SK-N-SH (cell line): ENCODE data around the gene ASAP2. TPM values are rescaled to one million over a fixed set of nuclear protein-coding genes. Genes with fewer than 3 reads are reported as not detected.

Experiments
- CTCF ChIA-PET: fragments of 300-600, 350-600 bp; formaldehyde crosslinking; extraction: SDS; loops from one replicate; lab custom pipeline; 2021; lab: Yijun Ruan, JAX
- POLR2A ChIA-PET: fragments of 350-600 bp; sonication (Branson Sonifier 250); formaldehyde crosslinking; extraction: SDS; loops from one replicate; lab custom pipeline; 2020; ENCODE audit warnings: antibody characterized with exemption, inconsistent platforms; lab: Yijun Ruan, JAX
- DNase-seq: peaks from one replicate; pipeline ENCODE4 v3.0.0; 2012
- H2AFZ ChIP-seq: fragments of 200-600 bp; sonication (generic); 2 replicates; pipeline ENCODE4 v1.8.1; 2016; ENCODE audit warnings: antibody characterized with exemption, mild to moderate bottlenecking, low read depth
- H3F3A ChIP-seq: fragments of 200-600 bp; sonication (generic); replicated peaks from 2 replicates; pipeline ENCODE3; 2016; ENCODE audit warnings: antibody characterized with exemption, mild to moderate bottlenecking; ENCODE audit not compliant: insufficient read depth
- H3K27ac ChIP-seq, 2 experiments: fragments of 200-500 bp in 1 of 2; fragments of 200-600 bp in 1 of 2; sonication (Bioruptor generic) in 1 of 2; sonication (generic), shearing (Covaris generic) in 1 of 2; 2 replicates each; pipeline versions ENCODE4 v1.5.1 to v1.6.1; 2014 to 2016; ENCODE audit warnings: low read depth in 2 of 2, inconsistent platforms in 1 of 2, low read length in 1 of 2, mild to moderate bottlenecking in 1 of 2, mixed read lengths in 1 of 2
- H3K27me3 ChIP-seq: fragments of 200-600 bp; sonication (generic), shearing (Covaris generic); 2 replicates; pipeline ENCODE4 v1.6.1; 2016; ENCODE audit warnings: mixed run types; ENCODE audit not compliant: insufficient read depth
- H3K36me3 ChIP-seq, 2 experiments: fragments of 200-500 bp in 1 of 2; fragments of 200-600 bp in 1 of 2; sonication (Bioruptor generic) in 1 of 2; sonication (generic) in 1 of 2; replicated peaks in 1 of 2; 2 replicates each; pipeline versions ENCODE3 to v1.5.1; 2014 to 2016; ENCODE audit warnings: low read length in 1 of 2, mild to moderate bottlenecking in 1 of 2; ENCODE audit not compliant: insufficient read depth in 2 of 2, control insufficient read depth in 1 of 2
- H3K4me1 ChIP-seq, 2 experiments: fragments of 200-500 bp in 1 of 2; fragments of 200-600 bp in 1 of 2; sonication (Bioruptor generic) in 1 of 2; sonication (generic), shearing (Covaris generic) in 1 of 2; 2 replicates each; pipeline versions ENCODE4 v1.5.1 to v1.6.1; 2014 to 2016; ENCODE audit warnings: low read depth in 1 of 2, low read length in 1 of 2, mixed run types in 1 of 2; ENCODE audit not compliant: insufficient read depth in 2 of 2, control insufficient read depth in 1 of 2
- H3K4me2 ChIP-seq: fragments of 200-600 bp; sonication (generic), shearing (Covaris generic); 2 replicates; pipeline ENCODE4 v1.6.1; 2017; ENCODE audit warnings: mixed run types
- H3K4me3 ChIP-seq, 2 experiments: fragments of 200-500 bp in 1 of 2; fragments of 200-600 bp in 1 of 2; sonication (Bioruptor generic) in 1 of 2; sonication (generic), shearing (Covaris generic) in 1 of 2; 2 replicates each; pipeline versions ENCODE4 v1.5.1 to v1.8.1; 2014 to 2016; ENCODE audit warnings: low read depth in 2 of 2, inconsistent platforms in 1 of 2, low read length in 1 of 2, mild to moderate bottlenecking in 1 of 2, mixed read lengths in 1 of 2, moderate library complexity in 1 of 2
- H3K79me2 ChIP-seq: fragments of 200-600 bp; sonication (generic); 2 replicates; pipeline ENCODE4 v1.8.1; 2017; ENCODE audit warnings: mild to moderate bottlenecking; ENCODE audit not compliant: insufficient read depth
- H3K9ac ChIP-seq: fragments of 200-600 bp; sonication (generic); 2 replicates; pipeline ENCODE4 v1.6.1; 2017; ENCODE audit warnings: mixed run types
- H3K9me2 ChIP-seq: fragments of 200-600 bp; sonication (generic); 2 replicates; pipeline ENCODE4 v1.6.1; 2017; ENCODE audit warnings: mixed run types
- H3K9me3 ChIP-seq: fragments of 200-600 bp; sonication (generic); 2 replicates; pipeline ENCODE4 v1.6.1; 2017; ENCODE audit warnings: mixed run types, mild to moderate bottlenecking, moderate library complexity
- H4K20me1 ChIP-seq: fragments of 200-600 bp; sonication (generic); 2 replicates; pipeline ENCODE4 v1.6.1; 2017; ENCODE audit warnings: mild to moderate bottlenecking, mixed run types; ENCODE audit not compliant: insufficient read depth
- CHD2 ChIP-seq: fragments of 150-350 bp; IDR thresholded peaks from 2 replicates; pipeline ENCODE4 v1.6.1; 2018; ENCODE audit warnings: low read length; ENCODE audit not compliant: partially characterized antibody
- EP300 ChIP-seq, 2 experiments: IDR thresholded peaks; 2 replicates each; pipeline versions ENCODE4 v1.4.0 to v1.6.1; 2012; ENCODE audit warnings: borderline replicate concordance in 1 of 2, low read depth in 1 of 2, low read length in 1 of 2
- EZH2phosphoT487 ChIP-seq: fragments of 200-600 bp; sonication (generic); IDR thresholded peaks from 2 replicates; pipeline ENCODE4 v1.6.1; 2017; ENCODE audit warnings: low read depth, mixed run types, mild to moderate bottlenecking, antibody characterized with exemption, moderate library complexity, borderline replicate concordance
- FOSL2 ChIP-seq: IDR thresholded peaks from 2 replicates; pipeline ENCODE4 v1.4.0; 2012; ENCODE audit warnings: low read depth, mild to moderate bottlenecking, moderate library complexity, borderline replicate concordance
- FOXJ3 ChIP-seq: sonication (generic); formaldehyde crosslinking; IDR thresholded peaks from 2 replicates; pipeline ENCODE4 v1.5.1; 2020; ENCODE audit warnings: mild to moderate bottlenecking, missing genetic modification reagents
- FOXM1 ChIP-seq: IDR thresholded peaks from 2 replicates; pipeline ENCODE4 v1.4.0; 2012; ENCODE audit warnings: low read depth, mild to moderate bottlenecking
- GABPA ChIP-seq: IDR thresholded peaks from 2 replicates; pipeline ENCODE4 v1.4.0; 2012; ENCODE audit warnings: low read depth, mild to moderate bottlenecking
- GATA2 ChIP-seq: sonication (generic); formaldehyde crosslinking; IDR thresholded peaks from 2 replicates; pipeline ENCODE4 v1.5.0; 2020; ENCODE audit warnings: mild to moderate bottlenecking, missing genetic modification reagents
- MEF2A ChIP-seq: IDR thresholded peaks from 2 replicates; pipeline ENCODE4 v1.4.0; 2012; ENCODE audit warnings: low read depth, borderline replicate concordance
- NFIC ChIP-seq: IDR thresholded peaks from 2 replicates; pipeline ENCODE4 v1.4.0; 2012; ENCODE audit warnings: borderline replicate concordance
- NRF1 ChIP-seq: IDR thresholded peaks from 2 replicates; pipeline ENCODE4 v1.6.1; 2012; ENCODE audit warnings: low read depth, mild to moderate bottlenecking, low read length
- POLR2AphosphoS5 ChIP-seq: IDR thresholded peaks from 2 replicates; pipeline ENCODE4 v1.6.1; 2012; ENCODE audit warnings: low read depth, low read length
- RAD21 ChIP-seq: IDR thresholded peaks from 2 replicates; pipeline ENCODE4 v1.6.1; 2012; ENCODE audit warnings: mild to moderate bottlenecking, low read length
- RCOR1 ChIP-seq: fragments of 150-350 bp; IDR thresholded peaks from 2 replicates; pipeline ENCODE4 v1.6.1; 2017; ENCODE audit warnings: antibody characterized with exemption, low read length
- RFX5 ChIP-seq: IDR thresholded peaks from 2 replicates; pipeline ENCODE4 v1.6.1; 2012; ENCODE audit warnings: mild to moderate bottlenecking, improper control_type of control experiment, low read length
- TCF12 ChIP-seq: IDR thresholded peaks from 2 replicates; pipeline ENCODE4 v1.4.0; 2012
- WGBS: methylation state at CpG from one replicate; pipeline ENCODE4 v1.1.6; 2017; ENCODE audit warnings: low lambda C conversion rate; 5-methylcytosine and 5-hydroxymethylcytosine counted together
- polyA plus RNA-seq, 3 experiments: library from polyadenylated mRNA; depleted of rRNA; stranded (reverse); fragments of >200 nt; gene quantifications; 2 replicates each; pipeline ENCODE4 v1.2.3, GENCODE V29; 2012
- TF ChIP-seq, protein P1 (sequence below): fragments of 150-350 bp; IDR thresholded peaks from 2 replicates; pipeline ENCODE4 v1.6.1; 2016; ENCODE audit warnings: mild to moderate bottlenecking, low read depth, low read length
- TF ChIP-seq, protein P2 (sequence below): IDR thresholded peaks from 2 replicates; pipeline ENCODE4 v1.4.0; 2012; ENCODE audit warnings: low read depth, borderline replicate concordance

Gene ASAP2
- polyA plus RNA-seq, 1 of the 3 experiments (the other 2 are of a cell fraction): 37.9 TPM

DNA sequence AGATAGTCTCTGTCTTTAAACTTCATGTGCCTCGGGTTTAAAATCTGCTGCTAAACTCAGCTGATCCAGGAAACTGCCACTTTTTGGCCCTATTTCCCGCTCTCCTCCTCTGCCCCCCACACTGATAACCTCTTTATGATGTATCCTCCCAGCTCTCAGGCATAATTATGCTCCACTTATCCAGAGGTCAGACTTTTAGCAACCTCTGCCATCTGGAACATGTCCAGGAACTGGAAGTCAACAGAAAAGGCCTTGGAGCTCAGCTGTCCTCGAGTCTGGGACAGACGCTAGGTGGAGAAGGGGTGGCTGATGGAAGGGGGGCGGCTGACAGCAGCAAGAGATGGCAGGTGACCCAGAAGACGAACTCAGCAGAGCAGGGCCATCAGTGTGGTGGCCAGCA, 41.2 kb downstream of the ASAP2 start:
- Histone ChIP-seq H3K9me3 (no peaks in the 10 kb centered on the region), H2AFZ (no peak overlapping the region), H3K4me2 (peak overlapping the region; percentile 62; the same call in 1 of the 2 replicates), H3K27me3 (no peaks in the 10 kb centered on the region), H3K79me2 (peaks cover 100% of the 10 kb centered on the region), H3K4me1 (peaks cover 77 to 82% of the 10 kb centered on the region in 2 experiments), H3K36me3 (no peaks in the 10 kb centered on the region), H3K9me2 (no peaks in the 10 kb centered on the region), H3F3A (peaks cover 29% of the 10 kb centered on the region), H3K9ac (peak overlapping the region; percentile 57; the same call in 1 of the 2 replicates), H3K27ac (peak overlapping the region; percentile 89 to 100), H4K20me1 (no peaks in the 10 kb centered on the region), H3K4me3 (no peak overlapping the region)
- TF ChIP-seq GABPA: no peak
- no peak for TF ChIP-seq EZH2phosphoT487
- TF ChIP-seq CHD2: peak; percentile 76
- TF ChIP-seq FOSL2: no peak
- TF ChIP-seq FOXJ3 (CRISPR knock-in tag): peak; percentile 91
- TF ChIP-seq RCOR1: peak; percentile 86; the same call in 1 of the 2 replicates
- TF ChIP-seq, protein P1, sequence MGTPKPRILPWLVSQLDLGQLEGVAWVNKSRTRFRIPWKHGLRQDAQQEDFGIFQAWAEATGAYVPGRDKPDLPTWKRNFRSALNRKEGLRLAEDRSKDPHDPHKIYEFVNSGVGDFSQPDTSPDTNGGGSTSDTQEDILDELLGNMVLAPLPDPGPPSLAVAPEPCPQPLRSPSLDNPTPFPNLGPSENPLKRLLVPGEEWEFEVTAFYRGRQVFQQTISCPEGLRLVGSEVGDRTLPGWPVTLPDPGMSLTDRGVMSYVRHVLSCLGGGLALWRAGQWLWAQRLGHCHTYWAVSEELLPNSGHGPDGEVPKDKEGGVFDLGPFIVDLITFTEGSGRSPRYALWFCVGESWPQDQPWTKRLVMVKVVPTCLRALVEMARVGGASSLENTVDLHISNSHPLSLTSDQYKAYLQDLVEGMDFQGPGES: no peak
- peak; percentile 34; the same call in 1 of the 2 replicates for TF ChIP-seq POLR2AphosphoS5
- TF ChIP-seq NFIC: no peak; the same call in 1 of the 2 replicates
- TF ChIP-seq RFX5: no peak
- TF ChIP-seq FOXM1: no peak
- TF ChIP-seq, protein P2, sequence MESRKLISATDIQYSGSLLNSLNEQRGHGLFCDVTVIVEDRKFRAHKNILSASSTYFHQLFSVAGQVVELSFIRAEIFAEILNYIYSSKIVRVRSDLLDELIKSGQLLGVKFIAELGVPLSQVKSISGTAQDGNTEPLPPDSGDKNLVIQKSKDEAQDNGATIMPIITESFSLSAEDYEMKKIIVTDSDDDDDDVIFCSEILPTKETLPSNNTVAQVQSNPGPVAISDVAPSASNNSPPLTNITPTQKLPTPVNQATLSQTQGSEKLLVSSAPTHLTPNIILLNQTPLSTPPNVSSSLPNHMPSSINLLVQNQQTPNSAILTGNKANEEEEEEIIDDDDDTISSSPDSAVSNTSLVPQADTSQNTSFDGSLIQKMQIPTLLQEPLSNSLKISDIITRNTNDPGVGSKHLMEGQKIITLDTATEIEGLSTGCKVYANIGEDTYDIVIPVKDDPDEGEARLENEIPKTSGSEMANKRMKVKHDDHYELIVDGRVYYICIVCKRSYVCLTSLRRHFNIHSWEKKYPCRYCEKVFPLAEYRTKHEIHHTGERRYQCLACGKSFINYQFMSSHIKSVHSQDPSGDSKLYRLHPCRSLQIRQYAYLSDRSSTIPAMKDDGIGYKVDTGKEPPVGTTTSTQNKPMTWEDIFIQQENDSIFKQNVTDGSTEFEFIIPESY: no peak
- peak; percentile 77 for TF ChIP-seq GATA2 (CRISPR knock-in tag)
- TF ChIP-seq RAD21: peak; percentile 43; the same call in 1 of the 2 replicates
- peak in 1 of 2 experiments; percentile 87; a peak in 2 of 4 replicates for TF ChIP-seq EP300 (IDR thresholded peaks at IDR 0.05; ENCODE audit: borderline replicate concordance in 1 of 2, low read depth in 1 of 2, low read length in 1 of 2)
- no peak for TF ChIP-seq NRF1
- peak; percentile 27; the same call in 1 of the 2 replicates for TF ChIP-seq TCF12
- no peak for TF ChIP-seq MEF2A
- CTCF ChIA-PET: interaction anchor here (0.9 to 4.3 kb wide), 18 partner anchors 9 to 124 kb away, joined by 3 to 26 read pairs (median 4); partner anchors contain the start of gene ASAP2
- DNase-seq: peak; percentile 81
- WGBS: 65% methylated on average over 6 of the region's 6 CpGs
- POLR2A ChIA-PET: interaction anchor here (1.2 to 2.0 kb wide), 3 partner anchors 9 to 40 kb away, joined by 8 to 20 read pairs (median 10); no protein-coding TSS in a partner anchor
